HEK293 (cell line): ENCODE measurements around the gene TBC1D12.
"Not testable (repeated sequence)": the region's sequence is repeated elsewhere in the genome, so short reads cannot be mapped to it uniquely, and the experiment has no call there.

ENCODE experiments used
- CTCF ChIA-PET: fragments of 350-600 bp; formaldehyde crosslinking; extraction: SDS; loops from one replicate; lab custom pipeline; 2021; ENCODE audit warnings: antibody characterized with exemption; lab: Yijun Ruan, JAX
- POLR2A ChIA-PET: fragments of 300-600 bp; formaldehyde crosslinking; extraction: SDS; loops from one replicate; lab custom pipeline; 2020; ENCODE audit warnings: antibody characterized with exemption, inconsistent platforms; lab: Yijun Ruan, JAX
- H3K27ac ChIP-seq: fragments of 200-500 bp; sonication (Bioruptor generic); 2 replicates; pipeline ENCODE4 v1.5.1; 2014; ENCODE audit warnings: low read depth, low read length, control low read depth, inconsistent platforms; ENCODE audit errors: extremely low read depth
- H3K36me3 ChIP-seq, 2 experiments: fragments of 200-500 bp in 1 of 2; sonication (Bioruptor generic) in 1 of 2; 1 replicate in 1 of 2; 2 replicates in 1 of 2; pipeline ENCODE4 v1.5.1; 2014 to 2017; ENCODE audit warnings: inconsistent platforms in 2 of 2, low read length in 2 of 2; ENCODE audit not compliant: control insufficient read depth in 2 of 2, insufficient read depth in 1 of 2
- H3K4me1 ChIP-seq: fragments of 200-500 bp; sonication (Bioruptor generic); 2 replicates; pipeline ENCODE4 v1.5.1; 2014; ENCODE audit warnings: mild to moderate bottlenecking, low read length, inconsistent platforms; ENCODE audit not compliant: control insufficient read depth, insufficient read depth
- H3K4me3 ChIP-seq: 2 replicates; pipeline ENCODE4 v1.5.1; 2011; ENCODE audit warnings: low read depth, mild to moderate bottlenecking, control low read depth, low read length, moderate library complexity
- H3K9me3 ChIP-seq: fragments of 200-500 bp; sonication (Bioruptor generic); 2 replicates; pipeline ENCODE4 v1.5.1; 2014; ENCODE audit warnings: low read depth, low read length, inconsistent platforms; ENCODE audit not compliant: control insufficient read depth, insufficient read depth
- FEZF1 ChIP-seq: fragments of 450-650 bp; formaldehyde crosslinking; IDR thresholded peaks from 2 replicates; pipeline ENCODE4 v1.5.1; 2016; ENCODE audit warnings: missing biosample characterization, missing genetic modification characterization
- HOXC10 ChIP-seq: sonication (generic); formaldehyde crosslinking; IDR thresholded peaks from 2 replicates; pipeline ENCODE4 v1.8.1; 2023; ENCODE audit warnings: mild to moderate bottlenecking, missing genetic modification reagents
- HOXD13 ChIP-seq: sonication (generic); formaldehyde crosslinking; IDR thresholded peaks from 2 replicates; pipeline ENCODE4 v1.8.0; 2022; ENCODE audit warnings: missing genetic modification reagents, borderline replicate concordance
- KLF7 ChIP-seq: fragments of 450-650 bp; formaldehyde crosslinking; IDR thresholded peaks from 2 replicates; pipeline ENCODE4 v1.5.1; 2016; ENCODE audit warnings: missing biosample characterization, missing genetic modification characterization, borderline replicate concordance
- REPIN1 ChIP-seq: fragments of 450-650 bp; formaldehyde crosslinking; IDR thresholded peaks from 2 replicates; pipeline ENCODE4 v1.5.1; 2017; ENCODE audit warnings: missing biosample characterization, missing genetic modification characterization, low read depth
- SP2 ChIP-seq: fragments of 450-650 bp; formaldehyde crosslinking; IDR thresholded peaks from 2 replicates; pipeline ENCODE4 v1.5.1; 2016; ENCODE audit warnings: missing biosample characterization, missing genetic modification characterization
- ZBTB17 ChIP-seq: fragments of 450-650 bp; formaldehyde crosslinking; IDR thresholded peaks from 2 replicates; pipeline ENCODE4 v1.5.1; 2016; ENCODE audit warnings: missing biosample characterization, missing genetic modification characterization
- ZEB2 ChIP-seq: fragments of 450-650 bp; formaldehyde crosslinking; IDR thresholded peaks from 2 replicates; pipeline ENCODE4 v1.5.1; 2016; ENCODE audit warnings: missing biosample characterization, missing genetic modification characterization
- ZFP3 ChIP-seq: fragments of 450-650 bp; formaldehyde crosslinking; IDR thresholded peaks from 2 replicates; pipeline ENCODE4 v1.5.1; 2016; ENCODE audit warnings: low read depth, missing biosample characterization, missing genetic modification characterization
- ZNF121 ChIP-seq: fragments of 450-650 bp; formaldehyde crosslinking; IDR thresholded peaks from 2 replicates; pipeline ENCODE4 v1.5.1; 2016; ENCODE audit warnings: missing biosample characterization, missing genetic modification characterization
- ZNF155 ChIP-seq: fragments of 450-650 bp; formaldehyde crosslinking; IDR thresholded peaks from 2 replicates; pipeline ENCODE4 v1.5.1; 2016; ENCODE audit warnings: missing biosample characterization, missing genetic modification characterization
- ZNF175 ChIP-seq: fragments of 450-650 bp; formaldehyde crosslinking; IDR thresholded peaks from 2 replicates; pipeline ENCODE4 v1.5.1; 2016; ENCODE audit warnings: missing biosample characterization, missing genetic modification characterization
- ZNF2 ChIP-seq: fragments of 450-650 bp; formaldehyde crosslinking; IDR thresholded peaks from 2 replicates; pipeline ENCODE4 v1.5.1; 2016; ENCODE audit warnings: missing biosample characterization, missing genetic modification characterization
- ZNF223 ChIP-seq: fragments of 450-650 bp; formaldehyde crosslinking; IDR thresholded peaks from 2 replicates; pipeline ENCODE4 v1.5.1; 2016; ENCODE audit warnings: missing biosample characterization, missing genetic modification characterization
- ZNF335 ChIP-seq: fragments of 450-650 bp; formaldehyde crosslinking; conservative IDR thresholded peaks from 2 replicates; pipeline ENCODE4 v1.5.1; 2016; ENCODE audit warnings: missing biosample characterization, missing genetic modification characterization
- ZNF416 ChIP-seq: fragments of 450-650 bp; formaldehyde crosslinking; IDR thresholded peaks from 2 replicates; pipeline ENCODE4 v1.5.1; 2016; ENCODE audit warnings: missing biosample characterization, missing genetic modification characterization
- ZNF585B ChIP-seq: fragments of 450-650 bp; formaldehyde crosslinking; IDR thresholded peaks from 2 replicates; pipeline ENCODE4 v1.5.1; 2016; ENCODE audit warnings: missing biosample characterization, missing genetic modification characterization
- ZNF843 ChIP-seq: fragments of 450-650 bp; formaldehyde crosslinking; IDR thresholded peaks from 2 replicates; pipeline ENCODE4 v1.5.1; 2016; ENCODE audit warnings: missing biosample characterization, missing genetic modification characterization
- TF ChIP-seq, protein P1 (sequence below): sonication (generic); formaldehyde crosslinking; IDR thresholded peaks from 2 replicates; pipeline ENCODE4 v1.8.1; 2022; ENCODE audit warnings: mild to moderate bottlenecking, moderate library complexity, missing genetic modification reagents
- TF ChIP-seq, protein P2 (sequence below): fragments of 450-650 bp; formaldehyde crosslinking; IDR thresholded peaks from 2 replicates; pipeline ENCODE4 v1.5.1; 2016; ENCODE audit warnings: missing biosample characterization, missing genetic modification characterization
- TF ChIP-seq, protein P3 (sequence below): fragments of 450-650 bp; formaldehyde crosslinking; conservative IDR thresholded peaks from 2 replicates; pipeline ENCODE4 v1.5.1; 2016; ENCODE audit warnings: low read depth, missing biosample characterization, missing genetic modification characterization
- TF ChIP-seq, protein P4 (sequence below): fragments of 450-650 bp; formaldehyde crosslinking; optimal IDR thresholded peaks from 2 replicates; pipeline ENCODE3; 2016; ENCODE audit warnings: missing biosample characterization, mild to moderate bottlenecking, missing genetic modification characterization
- TF ChIP-seq, protein P5 (sequence below): fragments of 450-650 bp; formaldehyde crosslinking; IDR thresholded peaks from 2 replicates; pipeline ENCODE4 v1.5.1; 2016; ENCODE audit warnings: missing biosample characterization, missing genetic modification characterization

TBC1D12 gene

DNA sequence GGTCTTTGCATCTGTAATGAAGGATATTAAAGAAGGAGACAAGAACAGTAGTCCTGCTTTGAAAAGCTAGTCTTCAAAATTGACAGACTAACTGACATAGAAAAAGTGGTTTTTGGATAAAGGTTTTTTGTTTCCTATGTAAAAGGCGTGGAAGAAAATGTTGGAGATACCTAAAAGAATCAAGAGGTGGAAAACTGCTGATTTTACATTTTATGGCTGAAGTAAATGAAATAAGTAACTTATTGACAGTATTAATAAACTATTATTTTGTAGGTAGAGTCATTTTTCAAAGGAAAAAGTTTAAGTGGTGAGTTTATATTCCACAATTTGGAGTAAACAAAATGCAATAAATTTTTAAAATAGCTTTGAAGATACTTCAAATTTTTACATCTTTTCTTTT lies 130.7 kb downstream of the TBC1D12 start:
- Histone ChIP-seq H3K27ac (no peak overlapping the region), H3K9me3 (no peaks in the 10 kb centered on the region), H3K4me1 (no peaks in the 10 kb centered on the region), H3K4me3 (no peak overlapping the region), H3K36me3 (peaks cover 0 to 15% of the 10 kb centered on the region in 2 experiments; a peak in 2 of 3 replicates)
- TF ChIP-seq KLF7 (tag by site-specific recombination) (no peak), ZNF585B (tag by site-specific recombination) (no peak), ZNF843 (tag by site-specific recombination) (no peak)
- TF ChIP-seq, protein P1, sequence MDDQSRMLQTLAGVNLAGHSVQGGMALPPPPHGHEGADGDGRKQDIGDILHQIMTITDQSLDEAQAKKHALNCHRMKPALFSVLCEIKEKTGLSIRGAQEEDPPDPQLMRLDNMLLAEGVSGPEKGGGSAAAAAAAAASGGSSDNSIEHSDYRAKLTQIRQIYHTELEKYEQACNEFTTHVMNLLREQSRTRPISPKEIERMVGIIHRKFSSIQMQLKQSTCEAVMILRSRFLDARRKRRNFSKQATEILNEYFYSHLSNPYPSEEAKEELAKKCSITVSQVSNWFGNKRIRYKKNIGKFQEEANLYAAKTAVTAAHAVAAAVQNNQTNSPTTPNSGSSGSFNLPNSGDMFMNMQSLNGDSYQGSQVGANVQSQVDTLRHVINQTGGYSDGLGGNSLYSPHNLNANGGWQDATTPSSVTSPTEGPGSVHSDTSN, result no peak
- POLR2A ChIA-PET, result no interaction called here
- CTCF ChIA-PET, result interaction anchor here (0.8 to 0.9 kb wide), 2 partner anchors 33 to 213 kb away, joined by 3 to 4 read pairs; no protein-coding TSS in a partner anchor

DNA sequence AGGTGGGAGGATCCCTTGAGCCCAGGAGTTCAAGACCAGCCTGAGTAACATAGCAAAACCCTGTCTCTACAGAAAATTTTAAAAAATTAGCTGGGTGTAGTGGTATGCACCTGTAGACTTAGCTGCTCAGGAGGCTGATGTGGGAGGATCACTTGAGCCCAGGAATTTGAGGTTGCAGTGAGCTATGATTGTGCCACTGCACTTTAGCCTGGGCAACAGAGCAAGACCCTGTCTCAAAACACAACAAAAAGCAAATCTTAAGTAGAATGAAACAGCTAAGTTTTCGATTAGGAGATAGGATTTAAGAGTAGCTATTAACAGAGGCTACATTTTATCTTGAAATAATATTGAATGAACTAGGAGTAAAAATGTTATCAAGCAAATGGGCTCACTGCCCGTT lies 139.9 kb downstream of the TBC1D12 start:
- H3K4me3 ChIP-seq, H3K36me3 ChIP-seq, H3K27ac ChIP-seq, H3K4me1 ChIP-seq, POLR2A ChIA-PET, H3K9me3 ChIP-seq: not testable (repeated sequence)
- CTCF ChIA-PET, result interaction anchor here (0.6 kb wide), 1 partner anchor 221 kb away, joined by 3 read pairs; no protein-coding TSS in a partner anchor
- TF ChIP-seq ZNF121 (tag by site-specific recombination), result peak; percentile 83

DNA sequence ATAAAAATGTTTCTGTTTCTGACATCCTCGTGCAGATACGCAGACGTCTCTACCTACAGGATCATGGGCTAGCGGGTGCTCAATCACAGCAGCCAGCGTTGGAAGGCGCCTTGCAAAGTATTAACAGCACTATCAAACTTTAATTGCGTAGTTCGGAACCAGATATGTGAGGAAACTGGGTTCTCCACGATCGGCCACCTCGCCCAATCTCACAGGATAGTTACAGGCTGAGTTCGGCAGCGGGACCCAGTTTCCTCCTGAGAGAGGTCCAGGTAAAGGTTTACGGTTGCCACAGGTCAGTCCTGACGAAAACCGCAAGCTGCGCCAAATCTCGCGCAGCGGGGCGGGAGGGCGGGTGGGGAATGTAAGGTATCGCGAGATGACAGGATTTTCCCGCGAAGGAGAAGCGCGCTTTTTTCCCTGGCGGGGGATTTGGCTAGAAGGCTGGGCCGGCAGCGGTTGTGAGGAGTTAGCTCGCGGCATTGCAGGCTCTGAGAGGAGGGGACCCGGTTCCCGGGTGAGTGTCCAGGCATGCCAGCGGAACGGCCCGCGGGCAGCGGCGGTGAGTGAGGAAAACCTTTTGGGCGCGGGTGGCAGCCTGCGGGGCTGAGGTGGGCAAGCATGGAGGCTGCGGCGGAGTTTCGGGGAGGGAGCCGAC lies 143.2 kb downstream of the TBC1D12 start, which contains the start of gene HELLS:
TSS of gene HELLS (plus strand) at position 398 of the 658 bp plus-strand sequence. CDS start at position 532, 134 bp downstream.
- ChIA-PET POLR2A (interaction anchor here (0.6 to 2.1 kb wide), 12 partner anchors 8 to 728 kb away, joined by 3 to 8 read pairs (median 3); partner anchors contain the start of gene TBC1D12), CTCF (no interaction called here)
- H3K27ac ChIP-seq, result peak within 1 kb of the TSS; percentile 95
- peak within 1 kb of the TSS; percentile 99 for H3K4me3 ChIP-seq
- H3K9me3 ChIP-seq, result no peaks in the 10 kb centered on the region
- H3K36me3 ChIP-seq, result peaks cover 12 to 13% of the 10 kb centered on the region in 2 experiments
- peaks cover 18% of the 10 kb centered on the region for H3K4me1 ChIP-seq
- TF ChIP-seq ZNF175 (no peak), REPIN1 (peak; percentile 42; the same call in 1 of the 2 replicates), ZBTB17 (tag by site-specific recombination) (peak; percentile 75), ZEB2 (tag by site-specific recombination) (peak; percentile 53; the same call in 1 of the 2 replicates), SP2 (peak; percentile 35), ZNF335 (tag by site-specific recombination) (peak; percentile 71), ZFP3 (tag by site-specific recombination) (no peak), ZNF155 (tag by site-specific recombination) (no peak), ZNF416 (tag by site-specific recombination) (no peak), ZNF223 (no peak), HOXD13 (CRISPR knock-in tag) (peak; percentile 54; the same call in 1 of the 2 replicates), HOXC10 (CRISPR knock-in tag) (no peak), FEZF1 (tag by site-specific recombination) (no peak), ZNF2 (tag by site-specific recombination) (peak; percentile 58; the same call in 1 of the 2 replicates)
- TF ChIP-seq, protein P2, sequence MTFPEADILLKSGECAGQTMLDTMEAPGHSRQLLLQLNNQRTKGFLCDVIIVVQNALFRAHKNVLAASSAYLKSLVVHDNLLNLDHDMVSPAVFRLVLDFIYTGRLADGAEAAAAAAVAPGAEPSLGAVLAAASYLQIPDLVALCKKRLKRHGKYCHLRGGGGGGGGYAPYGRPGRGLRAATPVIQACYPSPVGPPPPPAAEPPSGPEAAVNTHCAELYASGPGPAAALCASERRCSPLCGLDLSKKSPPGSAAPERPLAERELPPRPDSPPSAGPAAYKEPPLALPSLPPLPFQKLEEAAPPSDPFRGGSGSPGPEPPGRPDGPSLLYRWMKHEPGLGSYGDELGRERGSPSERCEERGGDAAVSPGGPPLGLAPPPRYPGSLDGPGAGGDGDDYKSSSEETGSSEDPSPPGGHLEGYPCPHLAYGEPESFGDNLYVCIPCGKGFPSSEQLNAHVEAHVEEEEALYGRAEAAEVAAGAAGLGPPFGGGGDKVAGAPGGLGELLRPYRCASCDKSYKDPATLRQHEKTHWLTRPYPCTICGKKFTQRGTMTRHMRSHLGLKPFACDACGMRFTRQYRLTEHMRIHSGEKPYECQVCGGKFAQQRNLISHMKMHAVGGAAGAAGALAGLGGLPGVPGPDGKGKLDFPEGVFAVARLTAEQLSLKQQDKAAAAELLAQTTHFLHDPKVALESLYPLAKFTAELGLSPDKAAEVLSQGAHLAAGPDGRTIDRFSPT (tag by site-specific recombination), result peak; percentile 65; the same call in 1 of the 2 replicates
- TF ChIP-seq, protein P3, sequence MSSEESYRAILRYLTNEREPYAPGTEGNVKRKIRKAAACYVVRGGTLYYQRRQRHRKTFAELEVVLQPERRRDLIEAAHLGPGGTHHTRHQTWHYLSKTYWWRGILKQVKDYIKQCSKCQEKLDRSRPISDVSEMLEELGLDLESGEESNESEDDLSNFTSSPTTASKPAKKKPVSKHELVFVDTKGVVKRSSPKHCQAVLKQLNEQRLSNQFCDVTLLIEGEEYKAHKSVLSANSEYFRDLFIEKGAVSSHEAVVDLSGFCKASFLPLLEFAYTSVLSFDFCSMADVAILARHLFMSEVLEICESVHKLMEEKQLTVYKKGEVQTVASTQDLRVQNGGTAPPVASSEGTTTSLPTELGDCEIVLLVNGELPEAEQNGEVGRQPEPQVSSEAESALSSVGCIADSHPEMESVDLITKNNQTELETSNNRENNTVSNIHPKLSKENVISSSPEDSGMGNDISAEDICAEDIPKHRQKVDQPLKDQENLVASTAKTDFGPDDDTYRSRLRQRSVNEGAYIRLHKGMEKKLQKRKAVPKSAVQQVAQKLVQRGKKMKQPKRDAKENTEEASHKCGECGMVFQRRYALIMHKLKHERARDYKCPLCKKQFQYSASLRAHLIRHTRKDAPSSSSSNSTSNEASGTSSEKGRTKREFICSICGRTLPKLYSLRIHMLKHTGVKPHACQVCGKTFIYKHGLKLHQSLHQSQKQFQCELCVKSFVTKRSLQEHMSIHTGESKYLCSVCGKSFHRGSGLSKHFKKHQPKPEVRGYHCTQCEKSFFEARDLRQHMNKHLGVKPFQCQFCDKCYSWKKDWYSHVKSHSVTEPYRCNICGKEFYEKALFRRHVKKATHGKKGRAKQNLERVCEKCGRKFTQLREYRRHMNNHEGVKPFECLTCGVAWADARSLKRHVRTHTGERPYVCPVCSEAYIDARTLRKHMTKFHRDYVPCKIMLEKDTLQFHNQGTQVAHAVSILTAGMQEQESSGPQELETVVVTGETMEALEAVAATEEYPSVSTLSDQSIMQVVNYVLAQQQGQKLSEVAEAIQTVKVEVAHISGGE, result peak; percentile 1; the same call in 1 of the 2 replicates
- TF ChIP-seq, protein P4, sequence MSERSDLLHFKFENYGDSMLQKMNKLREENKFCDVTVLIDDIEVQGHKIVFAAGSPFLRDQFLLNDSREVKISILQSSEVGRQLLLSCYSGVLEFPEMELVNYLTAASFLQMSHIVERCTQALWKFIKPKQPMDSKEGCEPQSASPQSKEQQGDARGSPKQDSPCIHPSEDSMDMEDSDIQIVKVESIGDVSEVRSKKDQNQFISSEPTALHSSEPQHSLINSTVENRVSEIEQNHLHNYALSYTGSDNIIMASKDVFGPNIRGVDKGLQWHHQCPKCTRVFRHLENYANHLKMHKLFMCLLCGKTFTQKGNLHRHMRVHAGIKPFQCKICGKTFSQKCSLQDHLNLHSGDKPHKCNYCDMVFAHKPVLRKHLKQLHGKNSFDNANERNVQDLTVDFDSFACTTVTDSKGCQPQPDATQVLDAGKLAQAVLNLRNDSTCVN, result peak; percentile 39
- TF ChIP-seq, protein P5, sequence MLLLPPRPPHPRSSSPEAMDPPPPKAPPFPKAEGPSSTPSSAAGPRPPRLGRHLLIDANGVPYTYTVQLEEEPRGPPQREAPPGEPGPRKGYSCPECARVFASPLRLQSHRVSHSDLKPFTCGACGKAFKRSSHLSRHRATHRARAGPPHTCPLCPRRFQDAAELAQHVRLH (tag by site-specific recombination), result peak; percentile 31; the same call in 1 of the 2 replicates
